ENCODE data around the gene ERC1. TPM values are rescaled to one million over a fixed set of nuclear protein-coding genes. Genes with fewer than 3 reads are reported as not detected.

Gene ERC1
- total RNA-seq, 1 experiment from 2014 or later, result 40.4 TPM

DNA sequence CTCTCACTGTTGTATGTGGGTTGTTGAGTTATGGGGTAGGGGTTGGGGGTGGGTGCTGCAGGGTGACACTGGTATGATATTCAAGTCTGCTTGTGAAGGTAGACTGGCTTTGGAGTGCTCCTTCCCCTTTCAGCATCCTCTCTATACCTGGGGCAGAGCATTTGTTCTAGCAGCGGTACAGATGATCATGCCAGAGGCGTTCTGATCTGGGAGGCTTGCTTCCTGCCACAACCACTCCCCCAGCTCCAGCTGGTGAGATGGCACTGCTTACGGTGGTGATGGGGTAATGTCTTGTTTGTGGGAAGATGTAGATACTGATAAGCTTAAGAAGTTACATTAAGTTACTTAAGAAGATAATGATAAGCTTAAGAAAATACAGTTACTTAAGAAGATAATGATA lies 131.8 kb downstream of the ERC1 start:
- H3K27me3 ChIP-seq (ENCODE audit: control insufficient read depth, insufficient read depth, low read length), result no peaks in the 10 kb centered on the region
- TF ChIP-seq CTCF (IDR thresholded peaks at IDR 0.05), result no peak
- TF ChIP-seq, protein P1, sequence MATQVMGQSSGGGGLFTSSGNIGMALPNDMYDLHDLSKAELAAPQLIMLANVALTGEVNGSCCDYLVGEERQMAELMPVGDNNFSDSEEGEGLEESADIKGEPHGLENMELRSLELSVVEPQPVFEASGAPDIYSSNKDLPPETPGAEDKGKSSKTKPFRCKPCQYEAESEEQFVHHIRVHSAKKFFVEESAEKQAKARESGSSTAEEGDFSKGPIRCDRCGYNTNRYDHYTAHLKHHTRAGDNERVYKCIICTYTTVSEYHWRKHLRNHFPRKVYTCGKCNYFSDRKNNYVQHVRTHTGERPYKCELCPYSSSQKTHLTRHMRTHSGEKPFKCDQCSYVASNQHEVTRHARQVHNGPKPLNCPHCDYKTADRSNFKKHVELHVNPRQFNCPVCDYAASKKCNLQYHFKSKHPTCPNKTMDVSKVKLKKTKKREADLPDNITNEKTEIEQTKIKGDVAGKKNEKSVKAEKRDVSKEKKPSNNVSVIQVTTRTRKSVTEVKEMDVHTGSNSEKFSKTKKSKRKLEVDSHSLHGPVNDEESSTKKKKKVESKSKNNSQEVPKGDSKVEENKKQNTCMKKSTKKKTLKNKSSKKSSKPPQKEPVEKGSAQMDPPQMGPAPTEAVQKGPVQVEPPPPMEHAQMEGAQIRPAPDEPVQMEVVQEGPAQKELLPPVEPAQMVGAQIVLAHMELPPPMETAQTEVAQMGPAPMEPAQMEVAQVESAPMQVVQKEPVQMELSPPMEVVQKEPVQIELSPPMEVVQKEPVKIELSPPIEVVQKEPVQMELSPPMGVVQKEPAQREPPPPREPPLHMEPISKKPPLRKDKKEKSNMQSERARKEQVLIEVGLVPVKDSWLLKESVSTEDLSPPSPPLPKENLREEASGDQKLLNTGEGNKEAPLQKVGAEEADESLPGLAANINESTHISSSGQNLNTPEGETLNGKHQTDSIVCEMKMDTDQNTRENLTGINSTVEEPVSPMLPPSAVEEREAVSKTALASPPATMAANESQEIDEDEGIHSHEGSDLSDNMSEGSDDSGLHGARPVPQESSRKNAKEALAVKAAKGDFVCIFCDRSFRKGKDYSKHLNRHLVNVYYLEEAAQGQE (IDR thresholded peaks at IDR 0.05; ENCODE audit: insufficient read depth in 1 of 2, low read depth in 2 of 2, low read length in 1 of 2), result no peak
- DNase-seq (ENCODE audit: low read depth, low spot score) (no peak), ATAC-seq (no peak)
- no peak overlapping the region for H3K4me3 ChIP-seq (ENCODE audit: low read depth in 2 of 2, low read length in 2 of 2)
- CTCF ChIA-PET, result no interaction called here
- no peaks in the 10 kb centered on the region for H3K9me3 ChIP-seq (ENCODE audit: control insufficient read depth, insufficient read depth, low read depth, low read length)
- BruUV-seq (replicated peaks), result no TSS peak
- intact Hi-C loops (cut with micrococcal nuclease; ENCODE audit: unreplicated experiment) (no loop called here), in situ Hi-C loops (cut with HindIII; ENCODE audit: low pct_unique_long_range_greater_than_20kb, low sequenced_read_pairs) (no loop called here)
- H3K4me1 ChIP-seq (ENCODE audit: control insufficient read depth, insufficient read depth, low read length), result no peaks in the 10 kb centered on the region
- POLR2A ChIA-PET, result no interaction called here
- H3K36me3 ChIP-seq (ENCODE audit: control insufficient read depth, insufficient read depth, low read length), result no peaks in the 10 kb centered on the region
- H3K27ac ChIP-seq (ENCODE audit: low read length), result no peak overlapping the region

- H3K27ac ChIP-seq (ENCODE audit: low read length), result no peak overlapping the region
- H3K4me3 ChIP-seq (ENCODE audit: low read depth in 2 of 2, low read length in 2 of 2), result no peak overlapping the region
- no peak for DNase-seq (ENCODE audit: low read depth, low spot score)
- TF ChIP-seq SIN3A (IDR thresholded peaks at IDR 0.05; ENCODE audit: borderline replicate concordance, insufficient read depth, low read depth, low read length), result no peak
- TF ChIP-seq, protein P1 (IDR thresholded peaks at IDR 0.05; ENCODE audit: insufficient read depth in 1 of 2, low read depth in 2 of 2, low read length in 1 of 2), result no peak
- TF ChIP-seq TCF7L2 (IDR thresholded peaks at IDR 0.05; ENCODE audit: low read depth, low read length), result no peak
- TF ChIP-seq POLR2AphosphoS5 (IDR thresholded peaks at IDR 0.05; ENCODE audit: low read depth, low read length), result no peak
- no peak for TF ChIP-seq CTCF (IDR thresholded peaks at IDR 0.05)
- ChIA-PET CTCF (no interaction called here), POLR2A (no interaction called here)
- H3K27me3 ChIP-seq (ENCODE audit: control insufficient read depth, insufficient read depth, low read length), result no peaks in the 10 kb centered on the region
- in situ Hi-C loops (cut with HindIII; ENCODE audit: low pct_unique_long_range_greater_than_20kb, low sequenced_read_pairs), result no loop called here
- H3K36me3 ChIP-seq (ENCODE audit: control insufficient read depth, insufficient read depth, low read length), result no peaks in the 10 kb centered on the region
- ATAC-seq, result no peak
- intact Hi-C loops (cut with micrococcal nuclease; ENCODE audit: unreplicated experiment), result no loop called here
- no peaks in the 10 kb centered on the region for H3K9me3 ChIP-seq (ENCODE audit: control insufficient read depth, insufficient read depth, low read depth, low read length)
- peaks cover 3% of the 10 kb centered on the region; the same call in 1 of the 2 replicates for H3K4me1 ChIP-seq (ENCODE audit: control insufficient read depth, insufficient read depth, low read length)
- no TSS peak for BruUV-seq (replicated peaks)
Measured at GRCh38 chr12:1126091-1126490, 135.1 kb downstream of the ERC1 start.
